Urinary bladder (tissue), 4 donors: ENCODE measurements around the gene PARP16. TPM values are rescaled to one million over a fixed set of nuclear protein-coding genes. Genes with fewer than 3 reads are reported as not detected.
"Not testable (repeated sequence)": the region's sequence is repeated elsewhere in the genome, so short reads cannot be mapped to it uniquely, and the experiment has no call there.

Experiments used
- DNase-seq: peaks from one replicate; pipeline ENCODE4 v3.0.0-alpha.2; 2015; ENCODE audit errors: extremely low spot score
- H3K27ac ChIP-seq: one replicate; pipeline ENCODE4 v1.5.1; 2013; ENCODE audit warnings: low read depth, mild to moderate bottlenecking, moderate library complexity
- H3K36me3 ChIP-seq: one replicate; pipeline ENCODE4 v1.6.1; 2013; ENCODE audit warnings: mild to moderate bottlenecking, moderate library complexity; ENCODE audit not compliant: insufficient read depth
- H3K4me1 ChIP-seq: one replicate; pipeline ENCODE4 v1.6.1; 2013; ENCODE audit warnings: mild to moderate bottlenecking, moderate library complexity; ENCODE audit not compliant: insufficient read depth
- H3K4me3 ChIP-seq: one replicate; pipeline ENCODE4 v1.5.1; 2013; ENCODE audit warnings: low read depth, low read length
- WGBS: extraction: QIAGEN DNeasy Blood & Tissue Kit; methylation state at CpG from one replicate; pipeline ENCODE4 v1.1.7; 2013; 5-methylcytosine and 5-hydroxymethylcytosine counted together
- polyA plus RNA-seq: library from polyadenylated mRNA; stranded (reverse); fragments of 200-250 nt; gene quantifications from one replicate; pipeline ENCODE4 v1.2.3, GENCODE V29; 2013
- total RNA-seq: library from RNA; depleted of rRNA; stranded (reverse); fragments of >200 nt; gene quantifications from one replicate; pipeline ENCODE4 v1.2.3, GENCODE V29; 2014
- donor health status: healthy with polysubstance abuse.
- donor health status: healthy.

The PARP16 gene
- total and polyA plus RNA-seq, 2 donors: 8.2 to 13.4 TPM

DNA sequence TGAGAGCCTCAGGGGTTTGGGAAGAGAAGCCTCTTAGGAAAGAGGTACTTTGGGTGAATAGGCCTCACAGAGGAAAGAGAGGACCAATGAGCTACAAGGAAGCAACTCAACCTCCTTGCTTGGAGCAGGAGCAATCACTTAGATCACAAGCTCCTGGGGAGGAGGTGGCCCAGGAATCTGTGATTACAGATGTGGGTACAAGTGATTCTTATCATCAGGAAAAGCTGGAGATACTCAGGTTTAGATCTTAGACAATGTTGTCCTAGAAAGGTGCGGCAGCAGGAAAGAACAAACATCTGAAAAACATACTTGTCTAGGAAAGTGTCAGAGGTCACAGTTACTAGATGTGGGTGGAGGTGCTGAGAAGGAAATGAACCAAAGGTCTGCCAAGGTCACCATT lies 8.2 kb downstream of the PARP16 start:
- Histone ChIP-seq H3K27ac (no peak overlapping the region), H3K36me3 (no peaks in the 10 kb centered on the region), H3K4me1 (no peaks in the 10 kb centered on the region), H3K4me3 (no peak overlapping the region)
- whole genome bisulfite sequencing: 77% methylated on average over 1 of the region's 1 CpG
- no peak for DNase-seq

GRCh38 chr15:65277015-65277414 lies 9.7 kb downstream of the PARP16 start:
- no peak for DNase-seq
- 81% methylated on average over 1 of the region's 1 CpG for WGBS
- Histone ChIP-seq H3K36me3 (no peaks in the 10 kb centered on the region), H3K4me1 (no peaks in the 10 kb centered on the region), H3K4me3 (no peak overlapping the region), H3K27ac (no peak overlapping the region)

DNA sequence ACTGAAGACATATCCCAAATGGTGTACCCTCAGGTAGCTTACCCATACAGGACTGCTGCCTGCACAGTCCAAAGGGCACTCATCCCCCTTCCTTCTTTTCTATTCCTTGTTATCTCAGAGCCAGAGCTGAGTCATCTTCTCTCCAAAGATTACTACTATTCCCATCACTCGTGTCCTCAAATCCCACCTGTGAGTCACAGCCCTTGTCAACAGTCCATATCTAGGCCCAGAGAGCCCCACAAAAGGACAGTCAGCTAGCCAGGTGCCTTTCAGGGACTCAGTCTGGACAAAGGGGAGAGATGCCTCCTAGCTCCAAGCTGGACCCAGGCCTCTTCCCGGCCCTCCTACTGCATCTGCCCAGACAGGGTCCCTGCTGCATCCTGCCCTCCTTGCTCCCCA lies 11.0 kb downstream of the PARP16 start:
- H3K4me3 ChIP-seq: no peak overlapping the region
- H3K36me3 ChIP-seq: no peaks in the 10 kb centered on the region
- 51% methylated on average over 2 of the region's 2 CpGs for WGBS
- H3K4me1 ChIP-seq: no peaks in the 10 kb centered on the region
- DNase-seq: no peak
- H3K27ac ChIP-seq: no peak overlapping the region

DNA sequence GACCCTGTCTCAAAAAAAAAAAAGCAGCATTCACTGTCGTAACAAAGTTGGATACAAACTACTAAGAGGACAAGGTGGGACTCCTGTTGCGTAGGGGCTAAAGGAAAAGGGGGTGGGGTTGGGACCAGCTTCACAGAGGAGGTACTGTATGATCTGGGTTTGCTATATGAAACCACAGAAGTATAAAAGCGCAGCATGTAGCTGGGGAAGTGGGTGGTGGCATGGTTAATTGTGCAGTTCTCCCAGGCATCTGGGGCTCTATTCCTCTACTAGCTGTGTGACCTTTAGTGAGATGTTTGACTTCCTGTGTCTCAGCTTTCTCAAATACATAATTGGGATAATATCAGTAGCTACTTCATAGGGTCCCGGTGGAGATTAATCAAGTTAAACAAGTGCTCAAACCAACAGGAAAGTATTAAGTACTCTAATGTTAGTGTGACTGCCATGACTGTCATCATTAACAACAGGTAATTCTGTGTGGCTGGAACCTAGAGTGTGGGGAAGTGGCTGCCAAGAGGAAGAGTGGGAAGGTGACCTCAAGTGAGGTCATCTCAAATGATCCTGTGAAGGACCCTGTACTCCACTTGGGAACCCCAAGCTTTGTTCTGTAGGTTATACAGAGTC lies 11.5 kb downstream of the PARP16 start:
- no peak for DNase-seq
- no peaks in the 10 kb centered on the region for H3K36me3 ChIP-seq
- H3K27ac ChIP-seq: no peak overlapping the region
- no peak overlapping the region for H3K4me3 ChIP-seq
- H3K4me1 ChIP-seq: no peaks in the 10 kb centered on the region
- WGBS: 83% methylated on average over 4 of the region's 4 CpGs

GRCh38 chr15:65270811-65271545 lies 15.7 kb downstream of the PARP16 start:
- DNase-seq, H3K27ac ChIP-seq, H3K4me1 ChIP-seq, H3K4me3 ChIP-seq, H3K36me3 ChIP-seq: not testable (repeated sequence)
- WGBS: 43% methylated on average over 15 of the region's 15 CpGs

DNA sequence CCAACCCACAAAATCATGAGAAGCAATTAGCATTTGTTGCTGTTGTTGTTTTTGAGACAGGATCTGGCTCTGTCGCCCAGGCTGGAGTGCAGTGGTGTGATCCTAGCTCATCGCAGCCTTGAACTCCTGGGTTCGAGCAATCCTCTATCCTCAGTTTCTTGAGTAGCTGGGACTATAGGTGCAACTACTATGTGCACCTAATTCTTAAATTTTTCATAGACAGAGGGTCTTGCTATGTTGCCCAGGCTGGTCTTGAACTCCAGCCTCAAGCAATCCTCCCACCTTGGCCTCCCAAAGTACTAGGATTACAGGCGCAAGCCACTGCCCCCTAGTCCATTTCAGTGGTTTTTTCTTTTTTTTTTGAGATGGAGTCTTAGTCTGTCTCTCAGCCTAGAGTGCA lies 18.3 kb downstream of the PARP16 start:
- H3K27ac ChIP-seq: no peak overlapping the region
- no peak overlapping the region for H3K4me3 ChIP-seq
- no peaks in the 10 kb centered on the region for H3K36me3 ChIP-seq
- no peaks in the 10 kb centered on the region for H3K4me1 ChIP-seq
- WGBS: 95% methylated on average over 4 of the region's 4 CpGs
- DNase-seq: no peak

- Histone ChIP-seq H3K4me1 (no peaks in the 10 kb centered on the region), H3K27ac (no peak overlapping the region), H3K4me3 (no peak overlapping the region), H3K36me3 (no peaks in the 10 kb centered on the region)
- no peak for DNase-seq
- 89% methylated on average over 5 of the region's 5 CpGs for WGBS
These were observed 20.2 kb downstream of the PARP16 start for GRCh38 chr15:65266469-65266868.

DNA sequence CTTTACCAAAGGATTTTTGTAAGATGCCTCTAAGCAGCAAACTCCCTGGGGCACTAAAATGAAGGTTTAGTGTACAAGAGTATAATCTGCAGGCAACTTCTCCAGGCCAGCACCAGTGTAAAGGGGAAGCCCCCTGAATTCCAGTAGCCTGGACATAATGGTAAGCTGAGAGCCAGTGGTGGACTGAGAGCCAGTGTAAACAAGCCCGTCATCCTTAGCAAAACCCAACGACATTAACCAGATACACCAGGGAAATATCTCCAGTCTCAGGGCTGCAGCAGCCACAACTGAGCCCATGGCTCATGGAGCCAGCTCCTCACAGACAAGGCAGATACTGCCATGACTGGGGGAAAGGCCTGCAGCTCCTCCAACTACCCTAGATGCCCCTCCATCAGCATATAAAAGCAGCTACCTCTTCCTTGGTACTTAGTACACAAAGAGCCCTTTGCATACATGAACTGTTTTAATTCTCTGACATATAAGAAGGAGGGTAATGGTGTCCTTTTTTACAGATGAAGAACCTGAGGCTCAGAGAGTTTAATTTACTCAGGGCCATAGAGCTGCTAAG lies 21.7 kb downstream of the PARP16 start:
- no peak for DNase-seq
- H3K36me3 ChIP-seq: no peaks in the 10 kb centered on the region
- 28% methylated on average over 2 of the region's 2 CpGs for WGBS
- H3K4me1 ChIP-seq: no peaks in the 10 kb centered on the region
- no peak overlapping the region for H3K4me3 ChIP-seq
- H3K27ac ChIP-seq: no peak overlapping the region

GRCh38 chr15:65263313-65263712 lies 23.4 kb downstream of the PARP16 start:
- DNase-seq: no peak
- WGBS: 69% methylated on average over 4 of the region's 4 CpGs
- Histone ChIP-seq H3K27ac (no peak overlapping the region), H3K36me3 (peaks cover 4% of the 10 kb centered on the region), H3K4me1 (no peaks in the 10 kb centered on the region), H3K4me3 (no peak overlapping the region)

- Histone ChIP-seq H3K4me3 (no peak overlapping the region), H3K27ac (no peak overlapping the region), H3K36me3 (peaks cover 4% of the 10 kb centered on the region), H3K4me1 (no peaks in the 10 kb centered on the region)
- DNase-seq: no peak
- WGBS: 90% methylated on average over 6 of the region's 6 CpGs
These were observed 25.7 kb downstream of the PARP16 start for GRCh38 chr15:65260968-65261367.

DNA sequence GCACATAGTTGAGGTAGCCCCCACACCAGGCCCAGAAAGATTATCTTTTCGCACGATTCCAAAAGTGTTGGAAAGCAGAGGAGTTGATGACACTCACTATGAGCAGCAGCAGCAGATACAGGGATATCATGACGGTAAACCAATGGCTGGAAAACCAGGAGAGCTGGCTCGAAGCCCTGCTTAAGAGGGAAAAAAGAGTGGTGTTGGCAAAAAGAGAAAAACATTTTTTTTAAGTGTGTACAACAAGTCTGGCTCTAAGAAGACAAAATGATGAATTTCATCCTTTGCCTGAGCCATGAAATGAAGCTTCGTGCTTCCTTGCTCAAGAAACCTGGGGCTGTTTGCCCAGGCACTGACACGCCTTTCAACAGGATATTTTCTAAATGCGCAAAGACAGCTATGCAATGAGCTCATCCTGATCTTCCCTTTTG lies 27.3 kb downstream of the PARP16 start:
- Histone ChIP-seq H3K4me1 (no peaks in the 10 kb centered on the region), H3K27ac (peak overlapping the region; percentile 65), H3K4me3 (no peak overlapping the region), H3K36me3 (peaks cover 4% of the 10 kb centered on the region)
- 30% methylated on average over 7 of the region's 7 CpGs for WGBS
- peak; percentile 43 for DNase-seq

- Histone ChIP-seq H3K27ac (peak overlapping the region; percentile 65), H3K4me3 (no peak overlapping the region), H3K36me3 (peaks cover 4% of the 10 kb centered on the region), H3K4me1 (no peaks in the 10 kb centered on the region)
- WGBS: 30% methylated on average over 5 of the region's 5 CpGs
- peak; percentile 72 for DNase-seq
These were observed 28.1 kb downstream of the PARP16 start for GRCh38 chr15:65258375-65259262.

- Histone ChIP-seq H3K36me3 (peaks cover 4% of the 10 kb centered on the region), H3K4me3 (no peak overlapping the region), H3K4me1 (no peaks in the 10 kb centered on the region), H3K27ac (no peak overlapping the region)
- no peak for DNase-seq
- WGBS: 94% methylated on average over 7 of the region's 7 CpGs
These were observed 31.1 kb downstream of the PARP16 start for GRCh38 chr15:65255486-65256140.
